ENCODE measurements around the gene SCLY. TPM values are rescaled to one million over a fixed set of nuclear protein-coding genes. Genes with fewer than 3 reads are reported as not detected.

The SCLY gene
- total RNA-seq, 2 donors from 2014 or later, result 13.3 to 33.7 TPM

GRCh38 chr2:238106698-238107524, 46.1 kb downstream of the SCLY start:
- Histone ChIP-seq H3K27me3 (replicated peaks; ENCODE audit: insufficient read depth) (no peaks in the 10 kb centered on the region), H3K27ac (no peak overlapping the region), H3K4me1 (ENCODE audit: control insufficient read depth in 1 of 2, low read depth in 2 of 2) (no peaks in the 10 kb centered on the region), H3K4me3 (no peak overlapping the region), H3K36me3 (no peaks in the 10 kb centered on the region), H3K9me3 (no peaks in the 10 kb centered on the region)
- ATAC-seq (ENCODE audit: insufficient number of reproducible peaks, low FRiP score, low read depth), result no peak
- no peak for TF ChIP-seq CTCF (IDR thresholded peaks at IDR 0.05)
- no peak for DNase-seq (ENCODE audit: low spot score)

GRCh38 chr2:238107525-238108422, 47.0 kb downstream of the SCLY start:
- no peak overlapping the region for H3K4me3 ChIP-seq
- no peaks in the 10 kb centered on the region for H3K36me3 ChIP-seq
- no peak for TF ChIP-seq CTCF (IDR thresholded peaks at IDR 0.05)
- H3K9me3 ChIP-seq, result peaks cover 8% of the 10 kb centered on the region
- H3K4me1 ChIP-seq (ENCODE audit: control insufficient read depth in 1 of 2, low read depth in 2 of 2), result no peaks in the 10 kb centered on the region
- no peaks in the 10 kb centered on the region for H3K27me3 ChIP-seq (replicated peaks; ENCODE audit: insufficient read depth)
- DNase-seq (ENCODE audit: low spot score) (no peak), ATAC-seq (ENCODE audit: insufficient number of reproducible peaks, low FRiP score, low read depth) (no peak)
- no peak overlapping the region for H3K27ac ChIP-seq

- Histone ChIP-seq H3K4me3 (no peak overlapping the region), H3K27ac (no peak overlapping the region), H3K4me1 (ENCODE audit: control insufficient read depth in 1 of 2, low read depth in 2 of 2) (no peaks in the 10 kb centered on the region), H3K27me3 (replicated peaks; ENCODE audit: insufficient read depth) (no peaks in the 10 kb centered on the region), H3K9me3 (peaks cover 12% of the 10 kb centered on the region), H3K36me3 (no peaks in the 10 kb centered on the region)
- ATAC-seq (ENCODE audit: insufficient number of reproducible peaks, low FRiP score, low read depth), result no peak
- TF ChIP-seq CTCF (IDR thresholded peaks at IDR 0.05), result no peak
- DNase-seq (ENCODE audit: low spot score), result no peak
Observed at GRCh38 chr2:238108423-238109183, 47.8 kb downstream of the SCLY start.

- no peaks in the 10 kb centered on the region for H3K27me3 ChIP-seq (replicated peaks; ENCODE audit: insufficient read depth)
Observed at GRCh38 chr2:238113611-238114010, 52.8 kb downstream of the SCLY start.

More at GRCh38 chr2:238113611-238114010, 52.8 kb downstream of the SCLY start:
- no peak overlapping the region for H3K27ac ChIP-seq
- TF ChIP-seq CTCF (IDR thresholded peaks at IDR 0.05), result no peak
- DNase-seq (ENCODE audit: low spot score) (no peak), ATAC-seq (ENCODE audit: insufficient number of reproducible peaks, low FRiP score, low read depth) (no peak)
- H3K4me3 ChIP-seq, result no peak overlapping the region
- H3K4me1 ChIP-seq (ENCODE audit: control insufficient read depth in 1 of 2, low read depth in 2 of 2), result no peaks in the 10 kb centered on the region
- no peaks in the 10 kb centered on the region for H3K36me3 ChIP-seq
- peaks cover 12% of the 10 kb centered on the region for H3K9me3 ChIP-seq

Measured in thoracic aorta (tissue), 2 donors.